HepG2 (cell line): Measurements from ENCODE around the gene MYO1E. TPM values are rescaled to one million over a fixed set of nuclear protein-coding genes. Genes with fewer than 3 reads are reported as not detected.

Experiments
- ATAC-seq: fragments of 200-7000 bp; cut with Tn5 transposase; 3 replicates; pipeline ENCODE4 v1.9.1; 2020; ENCODE audit warnings: mild to moderate bottlenecking, moderate library complexity
- BruUV-seq: library from RNA; stranded (reverse); fragments of 400-500 nt; replicated peaks from 2 replicates; lab custom pipeline; 2021; lab: Mats Ljungman, UMichigan
- CTCF ChIA-PET: fragments of 300-600 bp; formaldehyde crosslinking; extraction: SDS; loops from one replicate; lab custom pipeline; 2021; ENCODE audit warnings: low total read pairs, inconsistent platforms, low intra/inter-chr PET ratio; lab: Yijun Ruan, JAX
- POLR2A ChIA-PET: fragments of 350-600 bp; sonication (Branson Sonifier 250); formaldehyde crosslinking; loops from one replicate; lab custom pipeline; 2020; ENCODE audit warnings: antibody characterized with exemption, inconsistent platforms; lab: Yijun Ruan, JAX
- DNase-seq: peaks from one replicate; pipeline ENCODE4 v3.0.0-alpha.2; 2015; ENCODE audit warnings: low spot score
- FAIRE-seq: peaks from 3 replicates; lab custom pipeline; 2011; peaks lifted over from hg19 to GRCh38; lab: Jason Lieb, UNC
- H2AFZ ChIP-seq: one replicate; pipeline ENCODE4 v1.6.1; 2011; ENCODE audit warnings: low read length, inconsistent platforms
- H3K27ac ChIP-seq: fragments of 300-600 bp; 3 replicates; pipeline ENCODE4 v1.8.0; 2011; ENCODE audit warnings: mixed run types, mild to moderate bottlenecking, mixed read lengths, low read length, inconsistent platforms; ENCODE audit not compliant: insufficient read depth; ENCODE audit errors: extremely low read length
- H3K27me3 ChIP-seq, 2 experiments: fragments of 200-600 bp in 1 of 2; 2 replicates in 1 of 2; 3 replicates in 1 of 2; pipeline versions ENCODE4 v1.6.0 to v1.8.0; 2011; ENCODE audit warnings: low read length in 2 of 2, mild to moderate bottlenecking in 2 of 2, moderate library complexity in 2 of 2, inconsistent platforms in 1 of 2; ENCODE audit not compliant: insufficient read depth in 2 of 2, control insufficient read depth in 1 of 2
- H3K36me3 ChIP-seq, 2 experiments: fragments of 200-600 bp in 1 of 2; replicated peaks in 1 of 2; 2 replicates in 1 of 2; 3 replicates in 1 of 2; pipeline versions ENCODE4 v1.5.1 to v1.8.0; 2011; ENCODE audit warnings: low read length in 2 of 2, inconsistent platforms in 1 of 2; ENCODE audit not compliant: insufficient read depth in 2 of 2, control insufficient read depth in 1 of 2
- H3K4me1 ChIP-seq: 2 replicates; pipeline ENCODE4 v1.5.1; 2012; ENCODE audit warnings: low read length, inconsistent platforms; ENCODE audit not compliant: insufficient read depth
- H3K4me2 ChIP-seq: 2 replicates; pipeline ENCODE4 v1.6.0; 2011; ENCODE audit warnings: low read depth, low read length, inconsistent platforms
- H3K4me3 ChIP-seq, 3 experiments: fragments of 200-600 bp in 1 of 3; sonication (generic), shearing (Covaris generic) in 1 of 3; replicated peaks in 1 of 3; 2 replicates each; pipeline ENCODE4 v1.5.1; 2011 to 2016; ENCODE audit warnings: low read length in 3 of 3, inconsistent platforms in 2 of 3, low read depth in 2 of 3, mild to moderate bottlenecking in 2 of 3, control low read depth in 1 of 3, mixed read lengths in 1 of 3; ENCODE audit not compliant: insufficient read depth in 1 of 3
- H3K79me2 ChIP-seq: one replicate; pipeline ENCODE4 v1.6.1; 2011; ENCODE audit warnings: low read length, inconsistent platforms; ENCODE audit not compliant: insufficient read depth
- H3K9ac ChIP-seq: 2 replicates; pipeline ENCODE4 v1.6.0; 2011; ENCODE audit warnings: mild to moderate bottlenecking, low read depth, low read length, inconsistent platforms; ENCODE audit not compliant: insufficient read depth
- H3K9me3 ChIP-seq: 2 replicates; pipeline ENCODE4 v1.5.1; 2012; ENCODE audit warnings: mild to moderate bottlenecking, low read length
- H4K20me1 ChIP-seq: 2 replicates; pipeline ENCODE4 v1.6.0; 2011; ENCODE audit warnings: inconsistent platforms, mild to moderate bottlenecking, low read length, moderate library complexity; ENCODE audit not compliant: insufficient read depth
- HMG20A ChIP-seq: IDR thresholded peaks from 2 replicates; pipeline ENCODE4 v1.6.1; 2016; ENCODE audit warnings: borderline replicate concordance
- POGZ ChIP-seq: sonication (generic); formaldehyde crosslinking; IDR thresholded peaks from 2 replicates; pipeline ENCODE4 v1.4.0; 2020; ENCODE audit warnings: mild to moderate bottlenecking, missing genetic modification reagents
- SAP130 ChIP-seq: IDR thresholded peaks from 2 replicates; pipeline ENCODE4 v1.6.1; 2016; ENCODE audit warnings: low read depth
- TP53 ChIP-seq: sonication (generic); formaldehyde crosslinking; conservative IDR thresholded peaks from 2 replicates; pipeline ENCODE4 v1.4.0; 2020; ENCODE audit warnings: missing genetic modification reagents
- U2AF1 ChIP-seq: fragments of 200-400 bp; formaldehyde crosslinking; optimal IDR thresholded peaks from 2 replicates; pipeline ENCODE3; 2017; ENCODE audit warnings: mild to moderate bottlenecking, low read depth, low read length
- ZBTB37 ChIP-seq: sonication (generic); formaldehyde crosslinking; IDR thresholded peaks from 2 replicates; pipeline ENCODE4 v1.4.0; 2020; ENCODE audit warnings: mild to moderate bottlenecking, missing genetic modification reagents
- ZNF205 ChIP-seq: IDR thresholded peaks from 2 replicates; pipeline ENCODE4 v1.6.1; 2018; ENCODE audit warnings: missing biosample characterization, missing genetic modification reagents
- ZNF550 ChIP-seq: sonication (generic); formaldehyde crosslinking; IDR thresholded peaks from 2 replicates; pipeline ENCODE4 v1.4.0; 2020; ENCODE audit warnings: mild to moderate bottlenecking, missing genetic modification reagents, borderline replicate concordance
- WGBS: methylation state at CpG from one replicate; pipeline ENCODE4 v1.1.6; 2017; ENCODE audit warnings: low lambda C conversion rate; 5-methylcytosine and 5-hydroxymethylcytosine counted together
- in situ Hi-C: cut with HindIII; loops from 2 replicates; pipeline ENCODE4 v1.10.0; 2017; ENCODE audit warnings: low pct_unique_long_range_greater_than_20kb; ENCODE audit not compliant: extremely low pct_ligation_motif_present
- intact Hi-C: fragments of 100-400 bp; cut with micrococcal nuclease; formaldehyde crosslinking; loops from one replicate; pipeline ENCODE4 v1.10.0; 2022; ENCODE audit not compliant: unreplicated experiment
- polyA plus RNA-seq, 8 experiments: library from polyadenylated mRNA; depleted of rRNA in 3 of 8; stranded (reverse) in 7 of 8; unstranded in 1 of 8; fragments of >200 nt; fragmentation: Illumina TruSeq in 4 of 8; extraction: Trizol in 4 of 8; gene quantifications; 2 replicates each; pipeline versions ENCODE4 v1.2.1 to v1.2.3, GENCODE V29; 2011 to 2016; ENCODE audit warnings: low read depth in 4 of 8, missing spikeins in 1 of 8, mixed read lengths in 1 of 8; ENCODE audit not compliant: insufficient read depth in 1 of 8
- total RNA-seq, 5 experiments: library from RNA; depleted of rRNA; stranded (reverse); fragments of >200 nt; fragmentation: Illumina TruSeq; extraction: Trizol; gene quantifications; 2 replicates each; pipeline ENCODE4 v1.2.3, GENCODE V29; 2016; ENCODE audit warnings: low read depth in 1 of 5

MYO1E gene
- total and polyA plus RNA-seq, 2 of the 13 experiments (the other 11 are each of a cell fraction or from before 2014, with no cell fraction given), result 15.7 to 25.1 TPM

- 0 out of 2 replicates have a peak, but pooled peaks have one; percentile 16 for TF ChIP-seq HMG20A
- peak; percentile 54; the same call in 1 of the 2 replicates for TF ChIP-seq ZNF205 (CRISPR knock-in tag)
- TF ChIP-seq, all 625 proteins: peak for 11
Observed at GRCh38 chr15:59166166-59166565, 206.5 kb downstream of the MYO1E start (continued).

- H3K4me1 ChIP-seq, result peaks cover 52% of the 10 kb centered on the region
- H3K79me2 ChIP-seq, result no peaks in the 10 kb centered on the region
- no peaks in the 10 kb centered on the region for H3K27me3 ChIP-seq
- FAIRE-seq, result peak; percentile 44
- no peak for ATAC-seq
- no peak overlapping the region for H3K4me2 ChIP-seq
- 83% methylated on average over 3 of the region's 3 CpGs for WGBS
- no TSS peak for BruUV-seq
- peaks cover 6 to 19% of the 10 kb centered on the region in 2 experiments for H3K36me3 ChIP-seq
- no peak overlapping the region for H3K4me3 ChIP-seq
- H4K20me1 ChIP-seq, result no peaks in the 10 kb centered on the region
- intact Hi-C loops (no loop called here), in situ Hi-C loops (loop anchor here (5.0 to 10.0 kb wide), 2 partner anchors 249 to 327 kb away; no protein-coding TSS in a partner anchor)
- ChIA-PET CTCF (no interaction called here), POLR2A (no interaction called here)
- TF ChIP-seq TP53 (peak; percentile 97), ZBTB37 (CRISPR knock-in tag) (peak; percentile 33; the same call in 1 of the 2 replicates), SAP130 (CRISPR knock-in tag) (0 out of 2 replicates have a peak, but pooled peaks have one; percentile 3), POGZ (no peak), U2AF1 (no peak), ZNF550 (CRISPR knock-in tag) (no peak)
- no peaks in the 10 kb centered on the region for H3K9me3 ChIP-seq
- H3K9ac ChIP-seq, result no peak overlapping the region
- peak overlapping the region; percentile 43 for H3K27ac ChIP-seq
- no peak overlapping the region for H2AFZ ChIP-seq
- no peak for DNase-seq
Observed at GRCh38 chr15:59165726-59166125, 206.9 kb downstream of the MYO1E start.
